ENCODE results near the gene HTR1D.
"Not testable (repeated sequence)": the region's sequence is repeated elsewhere in the genome, so short reads cannot be mapped to it uniquely, and the experiment has no call there.

HTR1D gene

DNA sequence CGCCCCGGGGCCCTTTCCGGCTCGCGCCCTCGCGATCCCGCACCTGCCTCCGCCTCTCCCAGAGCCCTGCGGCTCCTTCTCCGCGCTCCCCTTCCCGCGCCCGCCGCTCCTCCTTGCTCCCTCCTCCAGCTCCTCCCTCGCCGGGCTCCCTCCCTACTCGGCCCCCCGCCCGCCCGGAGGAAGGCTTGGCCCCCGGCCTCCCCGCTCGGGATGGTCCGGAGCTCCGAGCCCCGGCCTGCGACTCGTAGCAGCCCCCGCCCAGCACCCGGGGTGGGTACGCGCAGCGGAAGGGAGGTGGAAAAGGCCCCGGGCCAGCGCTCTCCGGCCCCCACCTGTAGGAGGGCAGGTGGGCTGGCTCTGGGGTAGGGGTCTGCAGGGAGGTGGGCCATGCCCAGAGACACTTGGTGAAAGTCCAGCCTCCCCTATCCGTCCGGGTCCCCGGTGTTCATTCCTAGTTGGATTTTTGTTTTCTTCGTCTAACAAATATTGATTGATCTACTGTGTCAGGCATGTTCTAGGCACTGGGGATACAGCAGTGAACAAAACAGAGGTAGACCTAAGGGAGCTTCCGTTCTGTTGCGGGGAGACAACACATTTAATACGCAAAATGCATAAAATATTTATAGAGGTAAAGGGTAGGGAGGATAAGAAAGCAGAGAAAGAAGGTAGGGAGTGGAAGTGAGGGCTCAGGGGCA lies at the start of gene HTR1D:
TSS of gene HTR1D (minus strand) at position 82 of the 695 bp plus-strand sequence. CDS start 23,283 bp downstream, outside the sequence.
- peak; percentile 34 for DNase-seq (ENCODE audit: low spot score)

DNA sequence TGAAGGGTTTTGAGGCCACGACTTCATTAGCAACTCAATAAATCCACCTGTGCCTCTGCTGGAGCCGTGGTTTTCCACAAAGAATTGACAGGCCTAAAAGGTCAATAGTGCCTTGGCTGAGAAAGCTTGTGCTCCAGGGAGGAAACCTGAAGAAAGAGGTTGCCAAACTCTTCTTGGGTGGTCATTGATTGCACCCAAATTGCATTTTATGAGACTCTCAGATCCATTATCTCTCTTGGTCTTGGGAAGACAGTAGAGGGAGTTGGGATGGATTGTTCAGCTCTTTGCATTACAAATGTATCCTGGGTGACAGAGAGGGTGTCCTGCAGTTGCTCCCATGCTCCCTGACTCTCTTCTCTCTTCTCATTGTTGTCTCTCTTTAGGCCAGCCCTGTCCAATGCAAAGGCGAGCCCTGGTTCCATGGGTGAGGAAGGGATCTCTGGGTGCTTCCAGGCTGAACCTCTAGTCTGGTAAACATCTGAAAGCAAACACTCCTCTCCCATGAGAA lies 46.1 kb upstream of the HTR1D start:
- DNase-seq (ENCODE audit: low spot score), result no peak

DNA sequence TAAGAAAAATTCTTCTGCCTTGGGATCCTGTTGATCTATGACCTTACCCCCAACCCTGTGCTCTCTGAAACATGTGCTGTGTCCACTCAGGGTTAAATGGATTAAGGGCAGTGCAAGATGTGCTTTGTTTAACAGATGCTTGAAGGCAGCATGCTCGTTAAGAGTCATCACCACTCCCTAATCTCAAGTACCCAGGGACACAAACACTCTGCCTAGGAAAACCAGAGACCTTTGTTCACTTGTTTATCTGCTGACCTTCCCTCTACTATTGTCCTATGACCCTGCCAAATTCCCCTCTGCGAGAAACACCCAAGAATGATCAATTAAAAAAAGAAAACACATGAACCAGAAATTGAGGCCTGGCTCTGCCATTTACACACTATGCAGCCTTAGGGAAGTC lies 40.8 kb upstream of the HTR1D start:
- DNase-seq (ENCODE audit: low spot score), result not testable (repeated sequence)

GRCh38 chr1:23257371-23257770 lies 40.1 kb upstream of the HTR1D start:
- not testable (repeated sequence) for DNase-seq (ENCODE audit: low spot score)

GRCh38 chr1:23254584-23254983 lies 37.3 kb upstream of the HTR1D start:
- DNase-seq (ENCODE audit: low spot score), result no peak

- no peak for DNase-seq (ENCODE audit: low spot score)
Measured at GRCh38 chr1:23251812-23252211, 34.5 kb upstream of the HTR1D start.

DNA sequence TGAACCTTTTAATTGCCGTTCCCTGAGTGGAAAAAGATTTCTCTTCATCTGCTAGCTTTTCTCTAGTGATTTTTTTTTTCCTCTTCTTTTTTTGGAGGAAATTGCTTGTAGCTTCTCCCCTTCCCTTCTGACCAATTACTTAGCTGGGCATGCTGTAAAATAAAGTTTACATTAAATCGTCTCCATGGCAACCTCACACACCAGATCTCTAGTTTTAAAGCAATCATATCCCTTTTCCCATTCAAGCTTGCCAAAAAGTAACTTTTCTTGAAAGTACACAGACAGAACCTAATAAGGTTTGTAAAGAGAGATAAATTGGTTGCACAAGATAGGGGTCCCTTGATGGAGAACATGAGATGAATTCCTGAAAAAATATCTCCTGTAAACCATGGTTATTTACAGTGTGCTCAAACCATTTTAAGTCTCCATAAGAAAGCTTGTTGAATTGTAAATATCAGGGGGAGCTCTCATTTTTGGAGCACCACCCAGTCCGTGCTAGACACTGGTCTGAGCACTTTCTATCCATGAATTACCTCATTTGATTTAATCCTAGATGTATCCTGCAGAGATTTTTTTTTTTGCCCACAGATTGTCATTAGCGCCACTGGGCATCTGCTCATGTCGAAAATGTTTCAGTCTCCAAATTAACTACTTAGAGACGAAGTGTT lies 32.6 kb upstream of the HTR1D start:
- DNase-seq (ENCODE audit: low spot score), result no peak

- no peak for DNase-seq (ENCODE audit: low spot score)
Measured at GRCh38 chr1:23247276-23247675, 30.0 kb upstream of the HTR1D start.

DNA sequence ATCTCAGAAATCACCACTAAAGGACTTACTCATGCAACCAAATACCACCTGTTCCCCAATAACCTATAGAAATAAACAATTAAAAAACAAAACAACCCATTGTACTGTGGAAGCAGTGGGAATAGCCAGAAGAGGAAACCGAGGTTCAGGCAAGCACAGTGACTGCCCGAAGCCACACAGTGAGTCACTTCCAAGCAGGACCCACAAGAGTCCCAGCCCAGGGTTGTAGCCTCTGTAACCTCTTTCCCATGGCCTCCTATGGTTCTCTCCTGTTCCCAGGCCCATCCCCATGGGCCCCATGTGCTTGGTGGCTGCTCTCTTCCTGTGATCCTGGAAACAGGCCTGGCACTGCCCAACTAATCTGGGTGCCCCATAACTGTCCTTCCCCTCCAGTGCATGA lies 29.0 kb upstream of the HTR1D start:
- no peak for DNase-seq (ENCODE audit: low spot score)

- DNase-seq (ENCODE audit: low spot score), result no peak
Measured at GRCh38 chr1:23244256-23244761, 27.0 kb upstream of the HTR1D start.

- no peak for DNase-seq (ENCODE audit: low spot score)
Measured at GRCh38 chr1:23242414-23242813, 25.1 kb upstream of the HTR1D start.

DNA sequence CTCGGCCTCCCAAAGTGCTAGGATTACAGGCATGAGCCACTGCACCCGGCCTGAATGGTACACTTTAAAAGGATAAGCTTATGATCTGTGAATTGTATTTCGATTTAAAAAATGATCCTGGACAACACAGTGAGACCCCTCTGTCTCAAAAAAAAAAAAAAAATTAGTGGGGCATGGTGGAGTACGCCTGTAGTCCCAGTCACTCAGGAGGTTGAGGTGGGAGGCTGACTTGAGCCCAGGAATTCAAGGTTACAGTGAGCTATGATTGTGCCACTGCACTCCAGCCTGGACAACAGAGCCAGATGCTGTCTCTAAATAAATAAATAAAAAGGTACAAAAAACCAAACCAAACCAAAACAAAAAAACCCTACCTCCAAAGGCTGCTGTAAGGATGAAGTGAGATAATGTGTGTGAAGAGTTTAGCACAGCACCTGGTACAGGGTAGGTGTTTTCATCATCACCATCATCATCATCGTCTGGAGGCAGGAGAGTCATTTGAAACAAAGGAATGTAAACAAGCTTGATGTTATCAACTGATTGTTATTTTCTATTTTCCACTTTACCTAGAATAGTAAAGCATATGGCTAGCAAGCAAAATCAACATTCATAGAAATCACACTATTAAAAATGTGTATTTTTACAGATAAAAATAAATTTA lies 22.5 kb upstream of the HTR1D start:
- no peak for DNase-seq (ENCODE audit: low spot score)

- DNase-seq (ENCODE audit: low spot score), result no peak
Measured at GRCh38 chr1:23238565-23238964, 21.3 kb upstream of the HTR1D start.

DNA sequence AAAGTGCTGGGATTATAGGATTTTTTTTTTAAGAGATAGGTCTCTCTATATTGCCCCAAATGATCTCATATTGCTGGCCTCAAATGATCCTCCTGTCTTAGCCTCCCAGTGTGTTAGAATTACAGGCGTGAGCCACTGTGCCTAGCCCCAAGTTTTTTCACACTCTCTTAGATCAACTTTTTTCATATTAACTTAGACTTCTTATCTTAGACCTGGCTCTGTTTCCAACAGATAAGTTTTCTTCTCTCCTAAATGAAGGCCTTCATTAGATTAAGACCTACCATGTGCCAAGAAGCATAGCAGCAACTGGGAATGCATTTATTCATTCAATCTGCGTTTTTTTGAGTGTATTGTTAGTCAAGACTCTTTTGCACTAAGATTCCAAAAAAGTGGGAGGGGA lies 20.2 kb upstream of the HTR1D start:
- no peak for DNase-seq (ENCODE audit: low spot score)

GRCh38 chr1:23227806-23228205 lies 10.5 kb upstream of the HTR1D start:
- DNase-seq (ENCODE audit: low spot score), result no peak

DNA sequence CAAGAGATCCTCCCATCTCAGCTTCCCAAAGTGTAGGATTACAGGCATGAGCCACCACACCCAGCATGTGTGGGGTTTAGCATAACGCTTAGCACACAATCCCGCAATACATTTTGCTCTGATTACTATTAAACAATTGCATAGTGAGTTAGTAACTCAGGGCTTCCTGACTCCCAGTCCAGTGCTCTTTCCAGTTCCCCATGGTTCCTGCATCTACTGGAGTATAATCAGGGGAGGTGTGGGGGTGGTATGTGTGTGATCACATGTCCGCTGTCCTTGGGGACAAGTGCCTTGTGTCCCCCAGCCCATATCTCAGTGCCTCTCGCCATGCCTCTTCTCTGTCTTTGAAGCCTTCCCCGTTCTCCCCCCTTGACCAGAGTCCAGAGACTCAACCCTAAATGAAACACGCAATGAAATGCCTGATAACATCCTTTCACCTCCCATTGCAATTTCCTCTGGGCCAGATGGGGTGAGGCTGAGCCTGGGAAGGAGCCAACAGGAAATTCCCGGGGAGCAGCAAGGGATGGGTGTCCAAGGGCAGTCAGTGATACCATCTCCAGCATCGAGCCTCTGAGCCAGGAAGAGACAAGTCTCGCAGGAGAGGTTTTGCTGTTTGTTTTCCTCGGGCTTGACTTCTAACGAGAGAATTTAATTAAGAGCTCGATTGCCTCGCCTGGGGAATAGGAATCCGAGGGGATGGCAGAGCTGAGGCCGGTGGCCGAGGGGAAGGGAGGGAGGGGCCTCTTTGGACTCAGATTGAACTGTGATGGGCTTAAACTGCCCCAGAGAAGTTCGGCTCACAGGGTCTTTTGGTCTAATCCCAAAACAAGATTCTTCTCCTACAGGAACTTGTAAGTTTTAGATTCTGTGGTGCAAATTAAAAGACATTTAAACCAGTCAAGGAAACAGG lies 7.7 kb upstream of the HTR1D start:
- no peak for DNase-seq (ENCODE audit: low spot score)

DNA sequence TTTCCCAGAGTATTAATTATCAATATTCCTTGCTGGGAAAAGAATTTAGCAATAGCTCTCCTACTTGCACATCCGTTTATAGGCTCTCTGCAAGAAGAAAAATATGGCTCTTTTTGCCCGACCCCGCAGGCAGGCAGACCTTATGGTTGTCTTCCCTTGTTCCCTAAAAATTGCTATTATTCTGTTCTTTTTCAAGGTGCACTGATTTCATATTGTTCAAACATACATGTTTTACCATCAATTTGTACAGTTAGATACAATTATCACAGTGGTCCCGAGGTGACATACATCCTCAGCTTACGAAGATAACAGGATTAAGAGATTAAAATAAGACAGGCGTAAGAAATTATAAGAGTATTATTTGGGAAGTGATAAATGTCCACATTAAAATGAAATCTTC lies 6.7 kb upstream of the HTR1D start:
- DNase-seq (ENCODE audit: low spot score), result not testable (repeated sequence)

- DNase-seq (ENCODE audit: low spot score), result not testable (repeated sequence)
Measured at GRCh38 chr1:23223490-23223951, 6.2 kb upstream of the HTR1D start.

DNA sequence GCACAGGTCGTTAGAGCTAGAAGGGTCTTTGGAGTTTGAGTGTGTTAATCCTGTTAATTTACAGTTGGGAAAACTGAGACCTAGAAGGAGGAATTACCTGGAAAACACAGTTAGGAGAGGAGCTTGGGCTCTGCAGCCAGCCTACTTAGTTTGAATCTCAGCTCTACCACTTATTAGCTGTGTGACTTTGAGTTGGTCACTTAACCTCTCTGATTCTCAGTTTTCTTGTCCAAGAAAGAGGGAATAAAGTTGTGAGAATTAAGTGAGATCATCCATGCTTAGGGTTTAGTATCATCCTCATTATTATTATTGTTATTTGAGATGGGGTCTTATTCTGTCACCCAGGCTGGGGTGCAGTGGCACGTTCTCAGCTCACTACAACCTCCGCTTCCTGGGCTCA lies 5.4 kb upstream of the HTR1D start:
- DNase-seq (ENCODE audit: low spot score), result no peak

GRCh38 chr1:23222331-23222730 lies 5.0 kb upstream of the HTR1D start:
- DNase-seq (ENCODE audit: low spot score), result no peak

DNA sequence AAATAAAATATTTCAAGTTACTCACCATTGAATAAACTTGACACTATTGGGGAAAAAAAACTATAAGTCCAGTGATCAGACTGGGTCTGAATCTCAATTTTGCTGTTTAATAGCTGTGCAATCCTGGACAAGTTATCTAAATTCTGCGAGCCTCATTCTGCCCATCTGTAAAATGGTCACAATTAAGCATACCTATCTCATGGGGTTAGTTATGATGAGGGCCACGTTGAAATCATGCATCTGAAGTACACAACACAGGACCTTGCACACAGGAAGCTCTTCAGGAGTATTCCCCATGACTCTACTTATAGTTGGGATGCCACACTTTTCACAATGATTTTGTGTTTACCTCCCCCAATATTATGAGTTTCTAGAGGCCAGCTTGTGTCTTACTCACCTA lies 3.8 kb upstream of the HTR1D start:
- DNase-seq (ENCODE audit: low spot score), result no peak

All from HuH-7 (cell line).